Naive B cell (primary cell): ENCODE data around the gene CNIH2. TPM values are rescaled to one million over a fixed set of nuclear protein-coding genes. Genes with fewer than 3 reads are reported as not detected.
A peak's percentile ranks its signal among the peaks of the same experiment; 100 is the strongest.

Source experiments
- ATAC-seq, 2 donors: fragments of 150-1000 bp; cut with Tn5 transposase; 2 replicates each; pipeline ENCODE4 v1.10.0; 2021; ENCODE audit warnings: low read depth in 2 of 2, mild to moderate bottlenecking in 2 of 2, moderate library complexity in 2 of 2
- DNase-seq: peaks from one replicate; pipeline ENCODE4 v3.0.0; 2022
- H3K27ac Mint-ChIP-seq, 6 donors: one replicate each; pipeline ENCODE4 v1.8.0; 2020 to 2022; ENCODE audit warnings: mild to moderate bottlenecking in 6 of 6, mixed read lengths in 6 of 6, moderate library complexity in 5 of 6, inconsistent platforms in 2 of 6
- H3K27me3 Mint-ChIP-seq, 3 donors: one replicate each; pipeline ENCODE4 v1.8.0; 2021 to 2022; ENCODE audit warnings: mixed read lengths in 3 of 3, mild to moderate bottlenecking in 1 of 3
- H3K36me3 Mint-ChIP-seq, 2 donors: one replicate each; pipeline ENCODE4 v1.8.0; 2020 to 2022; ENCODE audit warnings: mixed read lengths in 2 of 2, inconsistent platforms in 1 of 2, mild to moderate bottlenecking in 1 of 2
- H3K4me1 Mint-ChIP-seq, 3 donors: one replicate each; pipeline ENCODE4 v1.8.0; 2020 to 2022; ENCODE audit warnings: mixed read lengths in 3 of 3, inconsistent platforms in 1 of 3, mild to moderate bottlenecking in 1 of 3, moderate library complexity in 1 of 3
- H3K4me3 Mint-ChIP-seq, 8 donors: one replicate each; pipeline ENCODE4 v1.8.0; 2020 to 2022; ENCODE audit warnings: mild to moderate bottlenecking in 8 of 8, mixed read lengths in 8 of 8, moderate library complexity in 8 of 8, inconsistent platforms in 2 of 8
- H3K9me3 Mint-ChIP-seq, 7 donors: one replicate each; pipeline ENCODE4 v1.8.0; 2020 to 2022; ENCODE audit warnings: mixed read lengths in 7 of 7, mild to moderate bottlenecking in 5 of 7, inconsistent platforms in 2 of 7, moderate library complexity in 1 of 7
- polyA plus RNA-seq, 6 donors: library from polyadenylated mRNA; unstranded; fragments of 300-500 nt; fragmentation: Illumina TruSeq; gene quantifications; one replicate each; pipeline ENCODE4 v1.2.3, GENCODE V29; 2021; ENCODE audit warnings: low read depth in 6 of 6

The CNIH2 gene
- polyA plus RNA-seq, 6 donors from 2014 or later, result not detected

DNA sequence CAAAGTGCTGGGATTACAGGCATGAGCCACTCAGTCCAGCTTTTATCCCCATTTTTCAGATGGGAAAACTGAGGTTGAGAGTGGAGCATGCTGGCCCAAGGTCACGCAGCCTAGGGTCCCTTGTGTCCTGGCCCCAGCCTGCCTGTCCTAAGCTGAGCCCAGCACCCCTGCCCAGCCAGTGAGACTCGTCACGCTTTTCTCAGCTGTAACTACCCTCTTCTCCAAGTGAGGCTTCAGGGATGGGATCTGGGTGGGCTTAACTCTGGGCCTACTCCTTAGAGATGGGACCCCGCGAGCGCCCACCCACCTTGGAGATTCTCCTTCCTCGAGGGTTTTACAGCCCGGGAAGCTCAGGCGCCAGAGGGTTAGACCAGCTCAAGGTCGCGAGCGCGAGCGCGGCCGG, 13.3 kb downstream of the CNIH2 start:
- DNase-seq (no peak), ATAC-seq (no peak)
- Mint-ChIP-seq H3K36me3 (no peaks in the 10 kb centered on the region), H3K27me3 (peaks cover 23 to 33% (median 23%) of the 10 kb centered on the region in 3 donors), H3K9me3 (peaks cover 0 to under 1% (median 0%) of the 10 kb centered on the region in 7 donors), H3K27ac (no peak overlapping the region), H3K4me1 (peaks cover 33 to 45% (median 42%) of the 10 kb centered on the region in 3 donors), H3K4me3 (peak overlapping the region; percentile 45 to 97 (median 82))

DNA sequence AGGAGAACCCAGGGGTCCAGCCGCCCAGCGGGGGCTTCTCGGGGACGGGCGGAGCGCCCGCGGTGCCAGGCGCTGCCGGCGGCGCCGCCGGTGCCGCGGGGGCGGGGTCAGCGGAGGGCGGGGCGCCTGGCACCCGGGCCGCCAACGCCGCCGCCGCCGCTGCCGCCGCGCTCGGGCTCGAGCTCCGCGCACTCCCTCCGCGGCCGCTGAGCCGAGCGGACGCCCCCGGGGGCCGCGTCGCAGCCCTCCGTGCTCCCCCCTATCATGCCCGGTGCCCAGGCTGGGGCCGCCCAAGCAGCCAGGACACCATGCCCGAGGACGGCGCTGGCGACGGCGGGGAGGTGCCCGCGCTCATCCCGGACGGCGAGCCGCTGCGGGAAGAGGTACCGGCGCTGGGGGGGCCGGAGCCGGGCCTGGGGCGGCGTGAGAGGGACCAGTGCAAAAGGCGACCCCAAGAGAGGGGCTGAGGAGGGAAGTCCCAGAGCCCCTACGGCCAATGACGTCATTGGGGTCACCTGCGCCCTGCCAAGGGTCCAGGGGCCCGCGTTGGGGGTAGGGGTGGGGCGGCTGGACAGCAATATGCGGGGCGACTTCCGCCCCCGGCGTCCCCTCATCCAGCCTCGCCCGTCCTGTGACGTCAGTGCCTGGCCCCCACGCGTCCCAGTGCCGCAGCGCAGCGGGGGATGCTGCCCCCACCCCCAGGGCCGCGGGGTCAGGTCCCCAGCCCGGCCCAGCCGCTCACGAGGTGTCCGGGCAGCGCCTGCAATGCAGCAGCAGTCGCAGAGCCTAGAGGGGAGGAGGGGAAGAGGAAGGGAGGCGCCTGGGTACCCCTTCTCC, 13.9 kb downstream of the CNIH2 start, which contains the start of gene TMEM151A:
Gene TMEM151A, plus strand, starts transcription at position 189 of the 837 bp plus-strand sequence. Its CDS starts 120 bp downstream, at position 309.
- DNase-seq (no peak), ATAC-seq (no peak)
- H3K4me1 Mint-ChIP-seq, result peaks cover 33 to 42% (median 39%) of the 10 kb centered on the region in 3 donors
- H3K4me3 Mint-ChIP-seq, result peak within 1 kb of the TSS; percentile 84 to 97 (median 90)
- H3K27me3 Mint-ChIP-seq, result peaks cover 23 to 40% (median 28%) of the 10 kb centered on the region in 3 donors
- H3K36me3 Mint-ChIP-seq, result no peaks in the 10 kb centered on the region
- H3K27ac Mint-ChIP-seq, result peak within 1 kb of the TSS in 2 of 6 donors; percentile 41 to 76
- peaks cover 0 to 1% (median 0%) of the 10 kb centered on the region in 7 donors for H3K9me3 Mint-ChIP-seq

DNA sequence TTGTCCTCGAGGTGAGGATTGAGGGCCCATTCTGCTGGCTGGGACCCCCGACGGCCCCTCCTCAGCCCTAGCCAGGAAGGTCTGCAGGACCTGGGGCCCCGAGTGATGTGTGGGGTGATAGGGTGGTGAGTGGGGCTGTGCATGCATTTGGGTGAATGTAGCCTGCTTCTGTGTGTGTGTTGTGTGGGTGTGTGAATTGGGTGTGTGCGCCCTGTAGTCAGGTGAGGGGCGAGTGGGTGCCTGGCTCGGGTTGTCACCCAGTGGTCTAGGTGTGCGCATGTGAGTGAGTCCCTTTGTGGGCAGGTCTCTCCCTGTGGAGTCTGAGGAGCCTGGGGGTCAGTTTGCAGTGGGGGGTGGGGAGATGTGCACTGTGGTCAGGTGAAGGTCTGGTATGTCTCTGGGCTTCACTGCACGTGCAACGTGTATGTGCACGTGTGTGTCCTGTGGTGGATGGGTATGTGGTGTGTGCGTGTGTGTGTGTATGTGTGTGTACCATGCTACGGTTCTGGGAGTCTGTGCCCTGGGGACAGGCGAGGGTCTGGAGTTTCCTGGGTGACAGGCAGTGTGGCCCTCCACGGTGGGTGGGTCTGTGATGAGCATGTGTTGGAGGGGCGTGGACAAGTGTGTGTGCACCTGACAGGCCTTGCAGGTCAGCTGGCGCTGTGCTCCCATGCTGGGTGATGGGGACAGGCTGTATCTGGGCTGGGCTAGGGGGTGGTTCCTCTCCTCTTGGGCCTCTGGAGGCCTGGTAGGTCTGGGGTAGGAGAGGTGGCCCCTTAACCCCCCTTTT, 14.8 kb downstream of the CNIH2 start:
- Mint-ChIP-seq H3K4me1 (peaks cover 29 to 36% (median 31%) of the 10 kb centered on the region in 3 donors), H3K9me3 (peaks cover 0 to 1% (median 0%) of the 10 kb centered on the region in 7 donors), H3K27ac (peak overlapping the region in 2 of 6 donors; percentile 41 to 76), H3K27me3 (peaks cover 23 to 45% (median 28%) of the 10 kb centered on the region in 3 donors), H3K36me3 (no peaks in the 10 kb centered on the region), H3K4me3 (peak overlapping the region in 7 of 8 donors; percentile 10 to 89 (median 74))
- no peak for DNase-seq
- ATAC-seq, result no peak

- no peak for ATAC-seq
- H3K9me3 Mint-ChIP-seq, result peaks cover 0 to 1% (median 0%) of the 10 kb centered on the region in 7 donors
- peaks cover 23 to 45% (median 28%) of the 10 kb centered on the region in 3 donors for H3K27me3 Mint-ChIP-seq
- peaks cover 27 to 31% (median 30%) of the 10 kb centered on the region in 3 donors for H3K4me1 Mint-ChIP-seq
- H3K36me3 Mint-ChIP-seq, result no peaks in the 10 kb centered on the region
- DNase-seq, result no peak
- peak overlapping the region in 7 of 8 donors; percentile 16 to 87 (median 59) for H3K4me3 Mint-ChIP-seq
- H3K27ac Mint-ChIP-seq, result no peak overlapping the region
These were observed 15.4 kb downstream of the CNIH2 start for GRCh38 chr11:66293352-66293751.

DNA sequence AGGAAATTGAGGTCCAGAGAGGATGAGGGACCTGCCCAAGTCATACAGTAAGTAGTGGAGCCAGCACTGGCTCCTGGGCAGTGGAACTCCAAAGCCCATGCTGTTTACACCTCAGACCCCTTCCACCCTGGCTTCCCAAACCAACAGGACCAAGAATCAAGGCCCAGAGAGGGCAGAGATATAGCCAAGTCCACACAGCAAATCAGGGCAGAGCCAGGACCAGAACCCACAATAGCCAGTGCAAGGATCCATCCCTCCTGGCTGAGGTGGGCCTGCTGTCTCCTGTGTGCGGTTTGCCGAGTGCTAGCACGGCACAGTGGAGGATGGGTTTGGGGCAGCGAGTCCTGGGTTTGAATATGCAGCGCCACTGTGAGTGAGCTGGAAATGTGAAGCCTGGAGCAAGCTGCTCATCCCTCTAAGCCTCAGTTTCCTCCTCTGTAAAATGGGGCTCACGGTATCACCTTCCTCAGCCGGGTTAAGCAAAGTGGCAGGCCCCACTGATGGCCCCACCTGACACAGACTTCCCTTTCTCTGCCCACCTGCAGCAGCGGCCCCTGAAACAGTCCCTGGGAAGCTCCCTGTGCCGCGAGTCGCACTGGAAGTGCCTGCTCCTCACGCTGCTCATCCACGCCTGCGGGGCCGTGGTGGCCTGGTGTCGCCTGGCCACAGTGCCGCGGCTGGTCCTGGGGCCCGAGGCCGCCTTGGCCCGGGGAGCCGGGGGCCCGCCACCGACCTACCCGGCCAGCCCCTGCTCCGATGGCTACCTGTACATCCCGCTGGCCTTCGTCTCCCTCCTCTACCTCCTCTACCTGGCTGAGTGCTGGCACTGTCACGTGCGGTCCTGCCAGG, 16.0 kb downstream of the CNIH2 start:
- H3K36me3 Mint-ChIP-seq, result no peaks in the 10 kb centered on the region
- peak overlapping the region in 4 of 8 donors; percentile 16 to 84 (median 57) for H3K4me3 Mint-ChIP-seq
- peaks cover 0 to 1% (median 0%) of the 10 kb centered on the region in 7 donors for H3K9me3 Mint-ChIP-seq
- H3K27me3 Mint-ChIP-seq, result peaks cover 22 to 45% (median 28%) of the 10 kb centered on the region in 3 donors
- no peak overlapping the region for H3K27ac Mint-ChIP-seq
- peaks cover 24 to 30% (median 28%) of the 10 kb centered on the region in 3 donors for H3K4me1 Mint-ChIP-seq
- ATAC-seq (no peak), DNase-seq (no peak)

GRCh38 chr11:66294626-66295620, 16.9 kb downstream of the CNIH2 start:
- no peak overlapping the region for H3K27ac Mint-ChIP-seq
- peak overlapping the region in 1 of 8 donors; percentile 84 for H3K4me3 Mint-ChIP-seq
- H3K27me3 Mint-ChIP-seq, result peaks cover 21 to 45% (median 28%) of the 10 kb centered on the region in 3 donors
- DNase-seq, result no peak
- ATAC-seq, result no peak
- H3K36me3 Mint-ChIP-seq, result no peaks in the 10 kb centered on the region
- peaks cover 15 to 20% (median 19%) of the 10 kb centered on the region in 3 donors for H3K4me1 Mint-ChIP-seq
- peaks cover 0 to 1% (median 0%) of the 10 kb centered on the region in 7 donors for H3K9me3 Mint-ChIP-seq

DNA sequence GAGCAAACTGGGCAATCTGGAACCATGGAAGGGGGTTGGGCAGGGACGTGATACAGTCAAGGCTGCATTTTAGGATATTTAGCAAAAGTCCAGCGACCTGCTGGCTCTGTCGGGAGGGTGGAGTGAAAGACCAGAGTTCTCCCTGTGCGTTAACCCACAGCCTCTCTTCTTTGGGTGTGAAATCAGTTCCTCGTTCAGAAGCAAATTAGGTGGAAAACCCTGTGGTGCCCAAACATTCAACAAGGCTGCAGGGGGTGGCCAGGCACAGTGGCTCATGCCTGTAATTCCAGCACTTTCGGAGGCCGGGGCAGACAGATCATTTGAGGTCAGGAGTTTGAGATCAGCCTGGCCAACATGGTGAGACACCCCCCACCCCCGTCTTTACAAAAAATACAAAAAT, 19.6 kb downstream of the CNIH2 start:
- Mint-ChIP-seq H3K27ac (no peak overlapping the region), H3K36me3 (no peaks in the 10 kb centered on the region), H3K4me1 (peaks cover 3 to 11% (median 4%) of the 10 kb centered on the region in 3 donors), H3K4me3 (no peak overlapping the region), H3K9me3 (peaks cover 0 to 1% (median 0%) of the 10 kb centered on the region in 7 donors), H3K27me3 (peaks cover 14 to 36% (median 23%) of the 10 kb centered on the region in 3 donors)
- no peak for ATAC-seq
- DNase-seq, result no peak

DNA sequence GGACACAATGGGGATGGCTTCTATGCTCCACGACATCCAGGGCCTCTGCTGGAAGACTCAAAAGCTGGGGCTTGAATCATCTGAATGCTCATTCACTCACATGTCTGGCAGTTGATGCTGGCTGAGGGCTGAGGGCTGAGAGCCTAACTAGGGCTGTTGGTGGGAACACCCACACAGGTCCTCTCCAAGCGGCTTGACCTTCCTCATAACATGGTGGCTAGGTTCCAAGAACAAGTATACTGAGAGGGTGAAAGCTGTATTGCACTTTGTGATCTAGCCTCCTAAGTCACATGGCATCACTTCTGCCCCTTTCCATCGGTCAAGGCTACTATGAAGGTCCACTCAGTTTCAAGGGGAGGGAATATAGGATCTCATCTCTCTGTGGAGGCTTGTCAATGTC, 21.2 kb downstream of the CNIH2 start:
- H3K4me3 Mint-ChIP-seq, result no peak overlapping the region
- H3K27me3 Mint-ChIP-seq, result peaks cover 4 to 26% (median 10%) of the 10 kb centered on the region in 3 donors
- H3K36me3 Mint-ChIP-seq, result no peaks in the 10 kb centered on the region
- peaks cover 0 to 1% (median 0%) of the 10 kb centered on the region in 7 donors for H3K9me3 Mint-ChIP-seq
- no peak for DNase-seq
- peak overlapping the region in 1 of 6 donors; percentile 31 for H3K27ac Mint-ChIP-seq
- peaks cover 0 to 4% (median 0%) of the 10 kb centered on the region in 3 donors for H3K4me1 Mint-ChIP-seq
- no peak for ATAC-seq

- Mint-ChIP-seq H3K4me3 (no peak overlapping the region), H3K27me3 (peaks cover 6 to 13% (median 7%) of the 10 kb centered on the region in 3 donors), H3K9me3 (no peaks in the 10 kb centered on the region), H3K4me1 (no peaks in the 10 kb centered on the region), H3K27ac (no peak overlapping the region), H3K36me3 (no peaks in the 10 kb centered on the region)
- ATAC-seq, result no peak
- no peak for DNase-seq
These were observed 24.7 kb downstream of the CNIH2 start for GRCh38 chr11:66302656-66303055.

DNA sequence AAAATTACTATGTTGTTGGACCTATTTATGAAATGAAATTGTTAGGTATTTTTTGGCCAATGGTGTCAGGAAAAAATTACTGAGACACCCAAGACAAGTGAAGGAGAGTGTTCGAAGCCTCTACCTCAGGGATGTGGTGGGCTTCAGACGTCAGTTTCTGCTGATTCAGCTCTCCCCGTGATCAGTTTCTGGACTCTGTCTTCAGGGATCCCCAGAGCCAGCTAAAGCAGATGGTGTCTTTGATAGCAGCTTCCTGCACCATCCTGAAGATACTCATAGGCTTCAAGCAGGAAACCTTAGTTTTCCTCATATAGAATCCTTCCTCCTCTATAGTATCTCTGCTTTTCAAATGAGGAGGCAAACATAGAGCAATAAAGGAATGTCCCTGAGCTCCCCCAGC, 31.5 kb downstream of the CNIH2 start:
- no peak for DNase-seq
- H3K36me3 Mint-ChIP-seq, result no peaks in the 10 kb centered on the region
- no peak overlapping the region for H3K4me3 Mint-ChIP-seq
- H3K4me1 Mint-ChIP-seq, result peaks cover 8 to 20% (median 13%) of the 10 kb centered on the region in 3 donors
- H3K27ac Mint-ChIP-seq, result no peak overlapping the region
- H3K9me3 Mint-ChIP-seq, result no peaks in the 10 kb centered on the region
- H3K27me3 Mint-ChIP-seq, result peaks cover 4 to 11% (median 9%) of the 10 kb centered on the region in 3 donors
- no peak for ATAC-seq

GRCh38 chr11:66310324-66310723, 32.3 kb downstream of the CNIH2 start:
- ATAC-seq (no peak), DNase-seq (no peak)
- H3K27ac Mint-ChIP-seq, result no peak overlapping the region
- H3K27me3 Mint-ChIP-seq, result peaks cover 4 to 9% (median 6%) of the 10 kb centered on the region in 3 donors
- peak overlapping the region in 1 of 8 donors; percentile 21 for H3K4me3 Mint-ChIP-seq
- no peaks in the 10 kb centered on the region for H3K9me3 Mint-ChIP-seq
- peaks cover 10 to 25% (median 18%) of the 10 kb centered on the region in 3 donors for H3K4me1 Mint-ChIP-seq
- no peaks in the 10 kb centered on the region for H3K36me3 Mint-ChIP-seq
